ENCODE measurements around the gene TBL1X.

Gene TBL1X

GRCh38 chrX:9538544-9539045 is 73.7 kb downstream of the TBL1X start:
- peak; percentile 90 for DNase-seq

GRCh38 chrX:9539605-9540387 is 74.9 kb downstream of the TBL1X start:
- DNase-seq = no peak

- DNase-seq = no peak
Measured at GRCh38 chrX:9542106-9542760, 77.4 kb downstream of the TBL1X start.

- DNase-seq = peak; percentile 40
Measured at GRCh38 chrX:9542761-9543111, 77.9 kb downstream of the TBL1X start.

GRCh38 chrX:9555354-9555753 is 90.5 kb downstream of the TBL1X start:
- DNase-seq = no peak

- DNase-seq = no peak
Measured at GRCh38 chrX:9557091-9557490, 92.2 kb downstream of the TBL1X start.

GRCh38 chrX:9557521-9557920 is 92.7 kb downstream of the TBL1X start:
- DNase-seq = no peak

GRCh38 chrX:9558615-9559014 is 93.8 kb downstream of the TBL1X start:
- peak; percentile 43 for DNase-seq

GRCh38 chrX:9560219-9560618 is 95.4 kb downstream of the TBL1X start:
- DNase-seq = no peak

- no peak for DNase-seq
Measured at GRCh38 chrX:9561199-9561598, 96.3 kb downstream of the TBL1X start.

- no peak for DNase-seq
Measured at GRCh38 chrX:9562851-9563250, 98.0 kb downstream of the TBL1X start.

- no peak for DNase-seq
Measured at GRCh38 chrX:9566150-9566621, 101.3 kb downstream of the TBL1X start.

- DNase-seq = no peak
Measured at GRCh38 chrX:9569876-9570301, 105.0 kb downstream of the TBL1X start.

- DNase-seq = no peak
Measured at GRCh38 chrX:9573282-9574106, 108.6 kb downstream of the TBL1X start.

- DNase-seq = no peak
Measured at GRCh38 chrX:9576059-9576458, 111.2 kb downstream of the TBL1X start.

GRCh38 chrX:9577555-9577954 is 112.7 kb downstream of the TBL1X start:
- DNase-seq = no peak

GRCh38 chrX:9578083-9578779 is 113.4 kb downstream of the TBL1X start:
- DNase-seq = no peak

- no peak for DNase-seq
Measured at GRCh38 chrX:9581771-9582385, 117.0 kb downstream of the TBL1X start.

GRCh38 chrX:9582956-9583355 is 118.1 kb downstream of the TBL1X start:
- no peak for DNase-seq

GRCh38 chrX:9586992-9587392 is 122.1 kb downstream of the TBL1X start:
- DNase-seq = no peak

GRCh38 chrX:9587642-9588041 is 122.8 kb downstream of the TBL1X start:
- no peak for DNase-seq

- DNase-seq = no peak
Measured at GRCh38 chrX:9591496-9591895, 126.6 kb downstream of the TBL1X start.

Data from NCI-H82 (cell line).